ENCODE measurements around the gene RERE.
A peak's percentile ranks its signal among the peaks of the same experiment; 100 is the strongest.

The RERE gene

GRCh38 chr1:8474369-8474768 is 343.1 kb downstream of the RERE start:
- DNase-seq (ENCODE audit: low spot score), result no peak

- DNase-seq (ENCODE audit: low spot score), result no peak
Measured at GRCh38 chr1:8473891-8474300, 343.5 kb downstream of the RERE start.

- DNase-seq (ENCODE audit: low spot score), result no peak
Measured at GRCh38 chr1:8473121-8473875, 344.1 kb downstream of the RERE start.

- DNase-seq (ENCODE audit: low spot score), result no peak
Measured at GRCh38 chr1:8472668-8473067, 344.8 kb downstream of the RERE start.

- DNase-seq (ENCODE audit: low spot score), result no peak
Measured at GRCh38 chr1:8471451-8471850, 346.0 kb downstream of the RERE start.

GRCh38 chr1:8468751-8469150 is 348.7 kb downstream of the RERE start:
- no peak for DNase-seq (ENCODE audit: low spot score)

GRCh38 chr1:8467308-8467707 is 350.1 kb downstream of the RERE start:
- DNase-seq (ENCODE audit: low spot score), result no peak

GRCh38 chr1:8465692-8466091 is 351.7 kb downstream of the RERE start:
- no peak for DNase-seq (ENCODE audit: low spot score)

GRCh38 chr1:8465013-8465412 is 352.4 kb downstream of the RERE start:
- DNase-seq (ENCODE audit: low spot score), result no peak

- DNase-seq (ENCODE audit: low spot score), result no peak
Measured at GRCh38 chr1:8464377-8464776, 353.1 kb downstream of the RERE start.

- peak; percentile 60 for DNase-seq (ENCODE audit: low spot score)
Measured at GRCh38 chr1:8463144-8463927, 354.1 kb downstream of the RERE start.

- DNase-seq (ENCODE audit: low spot score), result no peak
Measured at GRCh38 chr1:8462371-8462892, 355.0 kb downstream of the RERE start.

GRCh38 chr1:8461351-8462110 is 355.9 kb downstream of the RERE start:
- DNase-seq (ENCODE audit: low spot score), result no peak

- no peak for DNase-seq (ENCODE audit: low spot score)
Measured at GRCh38 chr1:8460784-8461183, 356.7 kb downstream of the RERE start.

- DNase-seq (ENCODE audit: low spot score), result no peak
Measured at GRCh38 chr1:8460132-8460544, 357.3 kb downstream of the RERE start.

- no peak for DNase-seq (ENCODE audit: low spot score)
Measured at GRCh38 chr1:8458607-8459006, 358.8 kb downstream of the RERE start.

- DNase-seq (ENCODE audit: low spot score), result no peak
Measured at GRCh38 chr1:8457760-8458381, 359.6 kb downstream of the RERE start.

- DNase-seq (ENCODE audit: low spot score), result no peak
Measured at GRCh38 chr1:8456991-8457390, 360.4 kb downstream of the RERE start.

GRCh38 chr1:8456308-8456912 is 361.0 kb downstream of the RERE start:
- peak; percentile 63 for DNase-seq (ENCODE audit: low spot score)

GRCh38 chr1:8455700-8456307 is 361.6 kb downstream of the RERE start:
- no peak for DNase-seq (ENCODE audit: low spot score)

- no peak for DNase-seq (ENCODE audit: low spot score)
Measured at GRCh38 chr1:8450312-8450711, 367.1 kb downstream of the RERE start.

Measured in hepatic stellate cell (primary cell).